GM23338 (cell line): ENCODE data around the gene OBSL1. TPM values are rescaled to one million over a fixed set of nuclear protein-coding genes. Genes with fewer than 3 reads are reported as not detected.
A peak's percentile ranks its signal among the peaks of the same experiment; 100 is the strongest.

Source experiments
- ATAC-seq: fragments of 200-7000 bp; cut with Tn5 transposase; 3 replicates; pipeline ENCODE4 v1.9.1; 2020
- DNase-seq: peaks from one replicate; pipeline ENCODE4 v3.0.0-alpha.2; 2015; ENCODE audit warnings: low spot score
- H2AFZ ChIP-seq: fragments of 200-600 bp; sonication (generic); 2 replicates; pipeline ENCODE4 v1.8.0; 2016; ENCODE audit warnings: antibody characterized with exemption, mild to moderate bottlenecking, moderate library complexity
- H3F3A ChIP-seq: fragments of 200-600 bp; sonication (generic); replicated peaks from 2 replicates; pipeline ENCODE4 v1.8.0; 2017; ENCODE audit warnings: antibody characterized with exemption, mixed run types, low read depth
- H3K27ac ChIP-seq: fragments of 200-600 bp; sonication (generic); 2 replicates; pipeline ENCODE4 v1.6.1; 2016; ENCODE audit warnings: low read depth
- H3K27me3 ChIP-seq: fragments of 200-600 bp; sonication (generic); 2 replicates; pipeline ENCODE4 v1.8.0; 2016; ENCODE audit warnings: mild to moderate bottlenecking, mixed run types, moderate library complexity; ENCODE audit not compliant: insufficient read depth
- H3K36me3 ChIP-seq: fragments of 200-600 bp; sonication (generic); 2 replicates; pipeline ENCODE4 v1.8.0; 2016; ENCODE audit warnings: mild to moderate bottlenecking; ENCODE audit not compliant: insufficient read depth
- H3K4me1 ChIP-seq: fragments of 200-600 bp; sonication (generic); 2 replicates; pipeline ENCODE4 v1.8.0; 2016; ENCODE audit warnings: mild to moderate bottlenecking, moderate library complexity; ENCODE audit not compliant: insufficient read depth
- H3K4me2 ChIP-seq: fragments of 200-600 bp; sonication (generic); 2 replicates; pipeline ENCODE4 v1.7.1; 2017; ENCODE audit warnings: mixed run types
- H3K4me3 ChIP-seq: fragments of 200-600 bp; sonication (generic); 2 replicates; pipeline ENCODE4 v1.6.1; 2016; ENCODE audit warnings: mixed run types
- H3K79me2 ChIP-seq: fragments of 200-600 bp; sonication (generic); replicated peaks from 2 replicates; pipeline ENCODE4 v1.8.0; 2017; ENCODE audit warnings: mild to moderate bottlenecking; ENCODE audit not compliant: insufficient read depth
- H3K9me2 ChIP-seq: fragments of 200-600 bp; sonication (generic); 2 replicates; pipeline ENCODE4 v1.8.0; 2017; ENCODE audit not compliant: insufficient read depth
- H4K20me1 ChIP-seq: fragments of 200-600 bp; sonication (generic); replicated peaks from 2 replicates; pipeline ENCODE4 v1.8.0; 2017; ENCODE audit warnings: mild to moderate bottlenecking; ENCODE audit not compliant: insufficient read depth
- H3K27ac Mint-ChIP-seq: 2 replicates; pipeline ENCODE4 v1.8.0; 2020; ENCODE audit warnings: inconsistent platforms, mild to moderate bottlenecking, moderate library complexity, mixed read lengths
- H3K27me3 Mint-ChIP-seq: 3 replicates; pipeline ENCODE4 v1.8.0; 2022; ENCODE audit warnings: low read depth, mild to moderate bottlenecking, moderate library complexity, mixed read lengths, inconsistent platforms; ENCODE audit not compliant: insufficient read depth, poor library complexity
- H3K36me3 Mint-ChIP-seq: 3 replicates; pipeline ENCODE4 v1.8.0; 2021; ENCODE audit warnings: low read depth, mild to moderate bottlenecking, inconsistent platforms, moderate library complexity, mixed read lengths
- H3K4me1 Mint-ChIP-seq: 3 replicates; pipeline ENCODE4 v1.8.0; 2020; ENCODE audit warnings: mild to moderate bottlenecking, inconsistent platforms, mixed read lengths
- H3K4me3 Mint-ChIP-seq: 3 replicates; pipeline ENCODE4 v1.8.0; 2021; ENCODE audit warnings: moderate library complexity, mild to moderate bottlenecking, inconsistent platforms, mixed read lengths
- H3K9me3 Mint-ChIP-seq: 3 replicates; pipeline ENCODE4 v1.8.0; 2020; ENCODE audit warnings: moderate library complexity, mild to moderate bottlenecking, inconsistent platforms, mixed read lengths
- CREB1 ChIP-seq: fragments of 250-450 bp; sonication (Bioruptor Pico); IDR thresholded peaks from 2 replicates; pipeline ENCODE4 v1.5.0; 2020; ENCODE audit warnings: low read depth, mild to moderate bottlenecking, moderate library complexity
- JUNB ChIP-seq: IDR thresholded peaks from one replicate; pipeline ENCODE4 v1.6.1; 2016; ENCODE audit warnings: antibody characterized with exemption; ENCODE audit not compliant: unreplicated experiment
- POLR2AphosphoS5 ChIP-seq: IDR thresholded peaks from 2 replicates; pipeline ENCODE4 v1.6.1; 2016; ENCODE audit warnings: antibody characterized with exemption, low read depth
- STAT1 ChIP-seq: IDR thresholded peaks from one replicate; pipeline ENCODE4 v1.6.1; 2016; ENCODE audit warnings: antibody characterized with exemption; ENCODE audit not compliant: unreplicated experiment
- ZNF331 ChIP-seq: fragments of 250-450 bp; sonication (Bioruptor Pico); IDR thresholded peaks from 2 replicates; pipeline ENCODE4 v1.5.0; 2020; ENCODE audit warnings: low read depth, mild to moderate bottlenecking, moderate library complexity
- polyA plus RNA-seq: library from polyadenylated mRNA; unstranded; fragments of >200 nt; fragmentation: Nextera tagmentation; extraction: Ambion mirVana; gene quantifications from 2 replicates; pipeline ENCODE4 v1.2.1, GENCODE V29; 2016
- total RNA-seq: library from RNA; depleted of rRNA; stranded (reverse); fragments of >200 nt; shearing (Covaris generic); gene quantifications from 2 replicates; pipeline ENCODE4 v1.2.3, GENCODE V29; 2014
- TF ChIP-seq, protein P1 (sequence below), 2 experiments: fragments of 200-600 bp in 1 of 2; sonication (generic) in 1 of 2; conservative IDR thresholded peaks; 2 replicates each; pipeline versions ENCODE4 v1.5.1 to v1.6.1; 2016 to 2017; ENCODE audit warnings: antibody characterized with exemption in 2 of 2, low read depth in 2 of 2, mild to moderate bottlenecking in 2 of 2, moderate library complexity in 1 of 2

The OBSL1 gene
- total and polyA plus RNA-seq, 2 experiments from 2014 or later, result 94.9 to 207 TPM

DNA sequence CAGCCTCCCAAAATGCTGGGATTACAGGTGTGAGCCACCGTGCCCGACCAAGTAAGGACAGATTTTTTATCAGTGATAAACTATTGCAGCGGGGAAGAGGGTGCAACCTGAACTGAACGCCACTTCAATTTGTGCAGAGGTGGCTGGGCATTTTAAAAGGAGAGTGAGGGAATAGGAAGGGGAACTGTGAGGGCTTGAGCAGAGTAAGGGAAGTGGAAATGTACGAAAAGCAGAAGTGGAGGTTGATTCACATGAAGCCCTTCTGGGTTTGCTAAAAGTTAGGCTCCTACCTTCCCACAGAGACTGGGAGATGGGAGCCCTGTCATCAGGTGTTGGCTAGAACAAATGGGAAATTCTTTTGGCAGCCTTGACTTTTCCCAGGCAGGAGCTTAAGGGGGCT lies 32.4 kb upstream of the OBSL1 start (continued):
- no peak for TF ChIP-seq CREB1 (CRISPR knock-in tag)
- TF ChIP-seq STAT1, result no peak
- no peak for TF ChIP-seq POLR2AphosphoS5
- TF ChIP-seq JUNB, result no peak
- TF ChIP-seq, protein P1, sequence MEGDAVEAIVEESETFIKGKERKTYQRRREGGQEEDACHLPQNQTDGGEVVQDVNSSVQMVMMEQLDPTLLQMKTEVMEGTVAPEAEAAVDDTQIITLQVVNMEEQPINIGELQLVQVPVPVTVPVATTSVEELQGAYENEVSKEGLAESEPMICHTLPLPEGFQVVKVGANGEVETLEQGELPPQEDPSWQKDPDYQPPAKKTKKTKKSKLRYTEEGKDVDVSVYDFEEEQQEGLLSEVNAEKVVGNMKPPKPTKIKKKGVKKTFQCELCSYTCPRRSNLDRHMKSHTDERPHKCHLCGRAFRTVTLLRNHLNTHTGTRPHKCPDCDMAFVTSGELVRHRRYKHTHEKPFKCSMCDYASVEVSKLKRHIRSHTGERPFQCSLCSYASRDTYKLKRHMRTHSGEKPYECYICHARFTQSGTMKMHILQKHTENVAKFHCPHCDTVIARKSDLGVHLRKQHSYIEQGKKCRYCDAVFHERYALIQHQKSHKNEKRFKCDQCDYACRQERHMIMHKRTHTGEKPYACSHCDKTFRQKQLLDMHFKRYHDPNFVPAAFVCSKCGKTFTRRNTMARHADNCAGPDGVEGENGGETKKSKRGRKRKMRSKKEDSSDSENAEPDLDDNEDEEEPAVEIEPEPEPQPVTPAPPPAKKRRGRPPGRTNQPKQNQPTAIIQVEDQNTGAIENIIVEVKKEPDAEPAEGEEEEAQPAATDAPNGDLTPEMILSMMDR (conservative IDR thresholded peaks at IDR 0.05; ENCODE audit: low read depth in 2 of 2), result no peak

DNA sequence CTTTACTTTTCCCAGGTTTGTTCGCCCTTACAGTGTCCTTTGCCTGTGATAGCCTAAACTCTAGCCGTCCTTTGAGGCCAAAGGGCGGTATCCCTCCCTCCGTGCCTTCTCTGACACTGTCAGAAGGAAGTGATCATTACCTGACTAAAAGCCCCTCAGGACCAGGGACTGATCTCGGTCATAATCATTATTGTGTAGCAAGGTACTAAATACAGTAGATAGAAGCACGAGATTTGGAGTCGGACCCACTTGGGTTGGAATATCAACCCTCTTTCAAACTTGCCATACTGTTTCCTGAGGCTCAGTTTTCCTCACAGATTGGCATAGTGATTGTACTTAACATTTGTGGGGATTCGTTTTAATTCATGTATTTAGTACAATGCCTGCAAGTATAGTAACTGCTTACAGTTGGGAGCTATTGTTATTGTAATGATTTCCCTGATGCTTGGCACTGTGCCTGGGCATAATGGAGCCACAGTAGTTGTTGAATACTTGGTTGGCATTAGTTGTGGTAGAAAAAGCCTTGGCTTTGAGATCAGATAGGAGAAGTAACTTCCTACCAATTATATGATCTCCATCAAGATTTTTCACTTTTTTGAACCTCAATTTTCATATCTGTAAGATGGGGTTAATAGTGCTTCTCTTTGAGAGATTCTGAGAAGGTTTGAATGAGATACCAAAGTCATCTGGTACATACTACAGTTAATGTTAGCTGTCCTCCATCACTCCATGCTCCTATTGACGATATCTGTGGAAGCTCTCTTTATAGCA lies 27.2 kb upstream of the OBSL1 start:
- Histone ChIP-seq H3K4me3 (peak overlapping the region; percentile 57), H3K36me3 (no peaks in the 10 kb centered on the region), H3F3A (no peaks in the 10 kb centered on the region; the same call in 1 of the 2 replicates), H4K20me1 (no peaks in the 10 kb centered on the region), H3K9me2 (no peaks in the 10 kb centered on the region), H3K27ac (peak overlapping the region; percentile 89), H3K79me2 (peaks cover 9% of the 10 kb centered on the region; the same call in 1 of the 2 replicates), H2AFZ (no peak overlapping the region), H3K4me1 (peaks cover 26% of the 10 kb centered on the region), H3K27me3 (no peaks in the 10 kb centered on the region), H3K4me2 (peak overlapping the region; percentile 81)
- DNase-seq (no peak), ATAC-seq (no peak)
- Mint-ChIP-seq H3K4me1 (peaks cover 27% of the 10 kb centered on the region), H3K27me3 (peaks cover 2% of the 10 kb centered on the region), H3K9me3 (no peaks in the 10 kb centered on the region; the same call in 2 of the 3 replicates), H3K27ac (peak overlapping the region; percentile 99), H3K36me3 (peaks cover 3% of the 10 kb centered on the region; the same call in 2 of the 3 replicates), H3K4me3 (peak overlapping the region; percentile 96)
- 0 out of 2 replicates have a peak, but pooled peaks have one; percentile 4 for TF ChIP-seq POLR2AphosphoS5
- no peak for TF ChIP-seq JUNB
- TF ChIP-seq, protein P1 (conservative IDR thresholded peaks at IDR 0.05; ENCODE audit: low read depth in 2 of 2), result no peak
- TF ChIP-seq ZNF331, result no peak
